ENCODE data around the gene TRIO.

- no peak for TF ChIP-seq CTCF (IDR thresholded peaks at IDR 0.05; ENCODE audit: low read depth, low read length, poor library complexity, severe bottlenecking)
- TF ChIP-seq EZH2phosphoT487 (IDR thresholded peaks at IDR 0.05; ENCODE audit: borderline replicate concordance, low read length): no peak
Measured at GRCh38 chr5:14364096-14364495, 221.0 kb downstream of the TRIO start.
